Measurements from ENCODE around the gene GOLGA7B. TPM values are rescaled to one million over a fixed set of nuclear protein-coding genes. Genes with fewer than 3 reads are reported as not detected.
A peak's percentile ranks its signal among the peaks of the same experiment; 100 is the strongest.

GOLGA7B gene
- total RNA-seq, 2 experiments from 2014 or later = 0.47 to 0.57 TPM

DNA sequence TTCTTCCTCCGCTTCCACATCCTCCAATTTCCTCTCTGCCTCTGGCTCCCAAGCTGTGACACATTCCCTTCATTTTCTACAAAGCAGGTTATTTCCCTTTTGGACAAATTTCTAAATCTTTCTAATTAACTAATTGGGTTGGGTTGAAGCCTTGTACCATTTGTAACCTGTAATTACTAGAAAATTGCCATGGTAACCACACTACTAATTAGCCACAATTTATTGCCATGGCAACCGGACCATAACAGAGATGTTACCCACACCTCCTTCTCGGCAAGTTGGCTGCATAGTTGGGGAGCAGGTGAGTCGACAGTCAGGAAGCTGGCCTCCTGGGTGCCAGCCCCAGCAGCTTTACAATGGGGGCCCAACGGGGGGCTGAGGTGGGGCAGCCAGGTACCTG lies 61.6 kb downstream of the GOLGA7B start:
- intact Hi-C loops (cut with DNase I, micrococcal nuclease) = loop anchor here in 1 of 2 experiments (5.0 kb wide), 1 partner anchor 116 kb away; no protein-coding TSS in a partner anchor
- H3K4me1 Mint-ChIP-seq = no peaks in the 10 kb centered on the region

DNA sequence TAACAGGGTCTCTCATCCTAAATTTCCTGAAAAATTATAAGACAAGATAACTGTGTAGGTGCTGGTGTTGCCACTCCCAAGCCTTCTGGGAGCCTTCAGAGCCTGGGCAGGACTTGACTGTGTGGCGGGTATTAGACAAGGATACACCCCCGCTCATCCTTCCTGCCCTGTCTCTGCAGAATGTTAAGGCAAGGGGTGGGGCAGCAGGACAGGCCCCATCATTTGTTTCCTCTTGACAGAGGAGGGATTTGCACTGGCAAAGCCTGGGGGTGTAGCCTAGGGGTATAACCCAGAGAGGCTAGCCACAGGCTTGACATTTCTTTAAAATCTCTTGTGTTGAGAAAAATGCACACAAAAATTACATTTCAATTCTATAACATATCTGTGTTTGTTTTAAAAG lies 63.5 kb downstream of the GOLGA7B start:
- intact Hi-C loops (cut with DNase I, micrococcal nuclease) = loop anchor here in 1 of 2 experiments (5.0 kb wide), 1 partner anchor 114 kb away; no protein-coding TSS in a partner anchor
- Mint-ChIP-seq H3K4me3 (no peak overlapping the region), H3K27ac (no peak overlapping the region), H3K4me1 (no peaks in the 10 kb centered on the region), H3K36me3 (ENCODE audit: low read depth) (no peaks in the 10 kb centered on the region), H3K9me3 (ENCODE audit: low read depth) (no peaks in the 10 kb centered on the region), H3K27me3 (peaks cover 4% of the 10 kb centered on the region)
- ATAC-seq (no peak), DNase-seq (no peak)
- CTCF ChIA-PET = no interaction called here
- POLR2A ChIA-PET = no interaction called here

More for the DNA sequence above, 61.6 kb downstream of the GOLGA7B start:
- Mint-ChIP-seq H3K9me3 (ENCODE audit: low read depth) (no peaks in the 10 kb centered on the region), H3K27me3 (peaks cover 2% of the 10 kb centered on the region), H3K4me3 (no peak overlapping the region), H3K27ac (no peak overlapping the region), H3K36me3 (ENCODE audit: low read depth) (no peaks in the 10 kb centered on the region)
- DNase-seq (no peak), ATAC-seq (no peak)
- CTCF ChIA-PET = interaction anchor here (0.7 to 2.7 kb wide), 5 partner anchors 8 to 134 kb away, joined by 3 to 14 read pairs (median 4); no protein-coding TSS in a partner anchor
- POLR2A ChIA-PET = no interaction called here

DNA sequence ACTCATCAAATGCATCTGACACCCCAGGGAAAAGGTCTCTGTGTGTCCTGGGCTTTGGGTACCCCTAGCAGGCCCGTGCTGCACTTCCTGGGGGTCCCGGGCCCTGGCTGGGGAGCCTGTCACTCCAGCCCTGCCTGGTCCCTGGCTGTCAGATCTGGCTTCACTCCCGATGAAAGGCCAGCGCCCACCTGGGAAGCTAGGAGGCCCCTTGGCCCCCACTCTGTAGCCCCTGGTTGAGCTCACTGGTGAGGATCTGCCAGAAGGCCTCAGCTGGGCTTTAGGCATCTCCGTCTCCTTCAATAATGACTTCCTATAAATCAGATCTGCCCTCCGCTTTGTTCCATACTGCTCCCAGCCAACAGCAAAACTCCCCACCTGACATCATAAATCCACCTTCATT lies 64.0 kb downstream of the GOLGA7B start:
- peaks cover 4% of the 10 kb centered on the region for H3K27me3 Mint-ChIP-seq
- no peaks in the 10 kb centered on the region for H3K36me3 Mint-ChIP-seq (ENCODE audit: low read depth)
- ATAC-seq (no peak), DNase-seq (no peak)
- H3K4me1 Mint-ChIP-seq = no peaks in the 10 kb centered on the region
- ChIA-PET CTCF (no interaction called here), POLR2A (no interaction called here)
- H3K27ac Mint-ChIP-seq = no peak overlapping the region
- H3K9me3 Mint-ChIP-seq (ENCODE audit: low read depth) = no peaks in the 10 kb centered on the region
- no peak overlapping the region for H3K4me3 Mint-ChIP-seq
- intact Hi-C loops (cut with DNase I, micrococcal nuclease) = loop anchor here (1.0 to 5.0 kb wide), 6 partner anchors 114 to 1333 kb away; no protein-coding TSS in a partner anchor

DNA sequence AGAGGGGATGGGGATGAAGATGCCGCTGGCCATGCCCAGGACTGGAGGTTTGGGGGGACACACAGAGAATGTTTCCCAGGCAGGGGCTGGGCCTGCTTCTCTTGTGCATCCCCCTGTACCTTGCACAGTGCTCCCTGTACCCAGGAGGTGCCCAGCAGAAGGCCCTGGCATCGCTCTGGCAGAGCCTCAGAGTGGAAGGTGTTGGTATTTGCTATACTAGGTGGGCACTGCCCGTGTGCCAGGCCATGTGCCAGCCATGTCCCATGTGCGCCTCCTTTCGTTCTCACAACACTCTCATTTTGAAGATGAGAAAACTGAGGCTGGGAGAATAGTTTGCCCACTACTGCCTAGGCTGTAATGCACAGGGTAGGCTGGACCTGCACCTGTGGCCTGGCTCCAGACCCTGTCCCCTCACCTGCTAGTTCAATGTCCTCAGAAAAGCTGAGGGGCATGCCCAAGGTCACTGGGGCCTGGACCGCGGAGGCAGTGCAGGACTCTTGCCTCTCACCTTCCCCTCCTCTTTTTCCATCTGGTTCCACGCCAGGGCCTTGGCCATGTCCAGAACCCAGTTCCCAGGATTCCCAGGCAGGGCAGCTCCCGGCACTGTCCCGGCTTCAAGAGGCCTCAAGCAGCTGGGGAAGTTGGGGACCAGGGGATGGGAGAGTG lies 64.7 kb downstream of the GOLGA7B start:
- H3K27me3 Mint-ChIP-seq = peaks cover 4% of the 10 kb centered on the region
- no peaks in the 10 kb centered on the region for H3K9me3 Mint-ChIP-seq (ENCODE audit: low read depth)
- DNase-seq (no peak), ATAC-seq (no peak)
- CTCF ChIA-PET = interaction anchor here (0.6 to 3.4 kb wide), 29 partner anchors 9 to 1363 kb away, joined by 3 to 73 read pairs (median 3); no protein-coding TSS in a partner anchor
- H3K27ac Mint-ChIP-seq = no peak overlapping the region
- no peak overlapping the region for H3K4me3 Mint-ChIP-seq
- peaks cover 4% of the 10 kb centered on the region for H3K4me1 Mint-ChIP-seq
- H3K36me3 Mint-ChIP-seq (ENCODE audit: low read depth) = no peaks in the 10 kb centered on the region
- POLR2A ChIA-PET = no interaction called here
- intact Hi-C loops (cut with DNase I, micrococcal nuclease) = loop anchor here (1.0 to 5.0 kb wide), 6 partner anchors 113 to 1332 kb away; no protein-coding TSS in a partner anchor

DNA sequence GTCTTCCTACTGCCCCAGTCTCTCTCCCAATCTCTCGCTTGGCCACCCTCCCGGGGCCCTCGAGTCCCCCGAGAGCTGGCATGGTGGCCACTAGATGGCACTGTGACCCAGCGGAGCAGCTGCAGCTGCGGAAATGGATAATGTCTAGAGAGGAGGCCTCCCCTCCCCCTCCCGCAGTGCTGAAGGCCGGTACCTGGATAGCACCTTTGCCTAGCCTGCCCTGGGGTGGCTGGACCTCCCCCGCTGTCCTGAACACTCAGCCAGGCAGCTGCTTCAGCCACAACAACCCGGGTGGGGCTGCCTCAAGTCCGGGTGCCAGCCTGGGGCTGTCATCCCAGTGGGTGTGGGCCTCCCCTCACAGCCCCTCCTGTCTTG lies 65.2 kb downstream of the GOLGA7B start:
- ATAC-seq (peak; percentile 98), DNase-seq (peak; percentile 90)
- ChIA-PET POLR2A (interaction anchor here (1.1 kb wide), 1 partner anchor 123 kb away, joined by 3 read pairs; no protein-coding TSS in a partner anchor), CTCF (interaction anchor here (0.6 to 3.4 kb wide), 31 partner anchors 9 to 1362 kb away, joined by 3 to 73 read pairs (median 3); no protein-coding TSS in a partner anchor)
- H3K36me3 Mint-ChIP-seq (ENCODE audit: low read depth) = no peaks in the 10 kb centered on the region
- intact Hi-C loops (cut with DNase I, micrococcal nuclease) = loop anchor here (1.0 to 5.0 kb wide), 7 partner anchors 112 to 1332 kb away; no protein-coding TSS in a partner anchor
- peaks cover 4% of the 10 kb centered on the region for H3K4me1 Mint-ChIP-seq
- H3K4me3 Mint-ChIP-seq = no peak overlapping the region
- no peaks in the 10 kb centered on the region for H3K9me3 Mint-ChIP-seq (ENCODE audit: low read depth)
- no peak overlapping the region for H3K27ac Mint-ChIP-seq
- peaks cover 4% of the 10 kb centered on the region for H3K27me3 Mint-ChIP-seq

DNA sequence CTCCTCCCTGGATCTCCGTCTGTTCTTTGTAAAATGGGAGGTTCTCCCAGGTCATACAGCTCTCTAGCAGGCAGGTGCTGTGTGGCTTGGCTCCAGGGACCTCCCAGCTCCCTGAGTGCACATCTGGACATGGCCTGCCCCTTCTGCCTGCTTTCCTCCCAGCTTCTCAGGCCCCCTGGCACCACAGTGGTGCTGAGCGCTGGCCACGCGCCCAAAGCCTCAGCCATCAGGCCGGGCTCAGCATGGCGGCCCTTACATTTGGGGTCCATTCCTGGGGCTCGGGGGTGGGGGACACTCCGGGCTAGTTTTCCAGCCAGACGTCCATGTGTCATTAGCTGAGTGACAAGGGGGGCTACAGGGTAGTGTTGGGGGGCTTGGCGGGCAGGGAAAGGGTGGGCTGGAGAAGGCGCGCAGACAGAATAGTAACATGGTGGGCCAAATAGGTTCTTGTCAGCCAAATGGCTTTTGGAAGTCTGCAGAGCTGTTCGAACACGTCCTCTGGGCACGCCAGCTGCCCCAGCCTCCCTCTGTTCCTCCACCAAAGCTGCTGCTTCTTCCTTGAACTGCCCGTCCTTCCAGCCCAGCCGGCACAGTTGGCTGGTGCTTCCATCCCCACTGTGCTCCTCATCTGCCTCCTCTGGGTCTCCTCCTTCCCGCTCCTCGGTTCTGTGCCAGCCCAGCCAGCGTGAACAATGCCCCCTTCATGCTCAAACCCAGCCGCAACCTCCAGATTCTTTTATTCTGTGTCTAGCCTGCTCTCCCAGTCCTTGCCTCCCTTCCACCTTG lies 65.9 kb downstream of the GOLGA7B start:
- intact Hi-C loops (cut with DNase I, micrococcal nuclease) = loop anchor here in 1 of 2 experiments (2.0 to 5.0 kb wide), 3 partner anchors 393 to 1331 kb away; no protein-coding TSS in a partner anchor
- POLR2A ChIA-PET = interaction anchor here (1.1 kb wide), 1 partner anchor 122 kb away, joined by 3 read pairs; no protein-coding TSS in a partner anchor
- CTCF ChIA-PET = interaction anchor here (0.6 to 3.4 kb wide), 28 partner anchors 9 to 1361 kb away, joined by 3 to 73 read pairs (median 4); no protein-coding TSS in a partner anchor

DNA sequence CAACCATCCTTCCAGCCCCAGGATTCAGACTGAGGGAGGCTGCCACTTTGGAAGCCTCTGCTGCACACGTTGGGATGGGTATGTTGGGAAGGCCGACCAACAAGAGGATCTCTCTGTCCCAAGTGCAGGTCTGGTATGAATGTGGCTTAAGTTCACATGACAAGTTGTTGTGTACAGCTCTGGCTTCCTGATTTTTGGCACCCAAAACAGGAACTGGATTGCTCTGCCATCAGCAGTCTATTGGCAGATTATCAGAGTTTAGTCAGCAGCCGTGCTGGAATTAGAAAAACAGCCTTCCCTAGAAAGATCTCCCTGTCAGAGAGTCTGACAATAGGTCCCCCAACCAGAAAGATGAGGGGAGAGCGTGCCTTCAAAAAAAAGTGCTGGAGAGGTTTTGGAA lies 66.9 kb downstream of the GOLGA7B start:
- no peak overlapping the region for H3K27ac Mint-ChIP-seq
- DNase-seq (no peak), ATAC-seq (no peak)
- H3K36me3 Mint-ChIP-seq (ENCODE audit: low read depth) = no peaks in the 10 kb centered on the region
- no peaks in the 10 kb centered on the region for H3K9me3 Mint-ChIP-seq (ENCODE audit: low read depth)
- CTCF ChIA-PET = interaction anchor here (0.7 to 3.4 kb wide), 5 partner anchors 12 to 388 kb away, joined by 3 to 73 read pairs (median 8); no protein-coding TSS in a partner anchor
- intact Hi-C loops (cut with DNase I, micrococcal nuclease) = loop anchor here in 1 of 2 experiments (5.0 kb wide), 1 partner anchor 746 kb away; no protein-coding TSS in a partner anchor
- POLR2A ChIA-PET = no interaction called here
- peaks cover 4% of the 10 kb centered on the region for H3K27me3 Mint-ChIP-seq
- no peak overlapping the region for H3K4me3 Mint-ChIP-seq
- H3K4me1 Mint-ChIP-seq = peaks cover 4% of the 10 kb centered on the region

More for the DNA sequence above, 65.9 kb downstream of the GOLGA7B start:
- ATAC-seq (no peak), DNase-seq (no peak)
- Mint-ChIP-seq H3K27ac (no peak overlapping the region), H3K4me1 (peaks cover 4% of the 10 kb centered on the region), H3K36me3 (ENCODE audit: low read depth) (no peaks in the 10 kb centered on the region), H3K27me3 (peaks cover 4% of the 10 kb centered on the region), H3K4me3 (no peak overlapping the region), H3K9me3 (ENCODE audit: low read depth) (no peaks in the 10 kb centered on the region)

DNA sequence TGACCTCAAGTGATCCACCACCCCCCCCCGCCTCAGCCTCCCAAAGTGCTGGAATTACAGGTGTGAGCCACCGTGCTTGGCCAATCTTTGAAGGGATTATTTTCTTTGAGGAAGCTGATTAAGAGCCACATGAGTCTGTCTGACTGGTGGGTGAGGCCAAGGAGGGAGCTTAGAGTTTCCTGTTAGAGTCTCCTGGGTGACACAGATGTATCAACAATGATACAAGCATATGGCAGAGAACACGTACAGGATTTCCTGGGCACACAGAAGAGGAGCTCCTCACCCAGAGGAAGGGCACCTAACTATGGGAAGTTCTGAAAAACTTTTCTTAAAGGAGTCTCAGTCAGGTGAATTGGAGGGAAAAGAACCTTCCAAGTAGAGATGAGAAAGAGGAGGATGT lies 69.4 kb downstream of the GOLGA7B start:
- ChIA-PET CTCF (interaction anchor here (1.1 to 2.8 kb wide), 3 partner anchors 9 to 122 kb away, joined by 3 to 11 read pairs (median 3); no protein-coding TSS in a partner anchor), POLR2A (no interaction called here)
- peaks cover 5% of the 10 kb centered on the region for H3K27me3 Mint-ChIP-seq
- no peaks in the 10 kb centered on the region for H3K9me3 Mint-ChIP-seq (ENCODE audit: low read depth)
- intact Hi-C loops (cut with DNase I, micrococcal nuclease) = loop anchor here in 1 of 2 experiments (5.0 kb wide), 1 partner anchor 743 kb away; no protein-coding TSS in a partner anchor
- H3K4me1 Mint-ChIP-seq = peaks cover 4% of the 10 kb centered on the region
- ATAC-seq (no peak), DNase-seq (no peak)
- no peaks in the 10 kb centered on the region for H3K36me3 Mint-ChIP-seq (ENCODE audit: low read depth)
- H3K4me3 Mint-ChIP-seq = no peak overlapping the region
- H3K27ac Mint-ChIP-seq = no peak overlapping the region

DNA sequence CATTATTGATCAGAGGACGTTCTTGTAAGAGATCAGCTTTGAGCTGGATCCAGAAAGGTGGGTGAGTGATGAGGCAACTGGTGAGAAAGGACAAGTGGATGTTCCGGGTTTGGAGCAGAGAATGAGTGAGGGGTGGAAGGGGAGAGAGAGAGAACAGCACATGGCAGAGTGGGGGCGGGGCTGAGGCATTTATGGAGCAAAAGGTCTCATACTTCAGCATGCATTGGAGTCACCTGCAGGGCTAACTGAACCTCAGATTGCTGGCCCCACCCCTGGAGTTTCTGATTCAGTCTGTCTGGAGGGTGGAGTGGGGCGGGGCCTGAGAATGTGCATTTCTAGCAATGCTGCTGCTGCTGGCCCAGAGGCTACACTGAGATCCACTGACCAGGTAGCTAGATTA lies 71.2 kb downstream of the GOLGA7B start:
- H3K4me1 Mint-ChIP-seq = peaks cover 4% of the 10 kb centered on the region
- DNase-seq (peak; percentile 21), ATAC-seq (no peak)
- intact Hi-C loops (cut with DNase I, micrococcal nuclease) = no loop called here
- peaks cover 19% of the 10 kb centered on the region for H3K27me3 Mint-ChIP-seq
- no peak overlapping the region for H3K27ac Mint-ChIP-seq
- CTCF ChIA-PET = interaction anchor here (0.6 to 0.7 kb wide), 2 partner anchors 525 to 1894 kb away, joined by 3 read pairs; no protein-coding TSS in a partner anchor
- no peaks in the 10 kb centered on the region for H3K9me3 Mint-ChIP-seq (ENCODE audit: low read depth)
- POLR2A ChIA-PET = no interaction called here
- H3K36me3 Mint-ChIP-seq (ENCODE audit: low read depth) = no peaks in the 10 kb centered on the region
- H3K4me3 Mint-ChIP-seq = no peak overlapping the region
